ENCODE results near the gene PLK2.
A peak's percentile ranks its signal among the peaks of the same experiment; 100 is the strongest.

PLK2 gene

DNA sequence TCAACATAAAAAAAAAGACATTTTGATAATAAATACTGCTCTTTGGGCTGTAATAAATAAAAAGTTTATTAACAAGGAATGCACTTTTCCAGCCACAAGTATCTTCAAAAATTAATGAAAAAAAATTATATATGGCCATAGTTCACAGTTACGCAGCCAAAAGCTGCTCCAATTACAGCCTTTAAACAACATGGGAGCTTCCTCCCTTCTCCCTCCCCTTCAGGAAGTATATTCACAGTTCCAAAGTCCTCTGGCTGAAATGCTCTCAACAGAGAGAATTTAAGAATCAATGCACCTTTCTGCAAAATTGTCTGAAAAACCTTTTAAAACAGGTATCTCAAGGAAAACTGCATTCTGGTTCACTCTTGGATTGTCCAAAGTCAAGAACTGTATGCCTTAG, 5.9 kb downstream of the PLK2 start:
- no peak for DNase-seq
- intact Hi-C loops (cut with DNase I), result loop anchor here (10.0 kb wide), 2 partner anchors 209 to 569 kb away; no protein-coding TSS in a partner anchor

DNA sequence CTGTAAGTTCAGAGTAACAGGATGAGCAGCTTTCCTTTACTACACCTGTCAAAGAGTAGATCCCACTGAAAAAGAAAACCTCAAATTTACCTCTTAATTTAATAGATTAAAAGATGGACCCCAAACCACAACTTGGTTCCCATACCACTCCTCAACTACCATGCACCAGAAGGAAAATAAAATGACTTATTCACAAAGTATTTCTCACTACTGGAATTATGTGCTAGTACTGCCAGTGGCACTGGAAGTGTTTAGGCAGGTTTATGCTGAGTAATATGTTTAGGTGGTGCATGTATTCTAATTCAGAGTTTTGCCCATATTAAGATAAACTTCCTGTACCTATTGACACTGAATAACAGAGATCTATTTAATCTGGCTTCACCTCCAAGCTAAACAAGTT, 6.6 kb downstream of the PLK2 start:
- intact Hi-C loops (cut with DNase I), result loop anchor here (10.0 kb wide), 2 partner anchors 209 to 569 kb away; no protein-coding TSS in a partner anchor
- no peak for DNase-seq

DNA sequence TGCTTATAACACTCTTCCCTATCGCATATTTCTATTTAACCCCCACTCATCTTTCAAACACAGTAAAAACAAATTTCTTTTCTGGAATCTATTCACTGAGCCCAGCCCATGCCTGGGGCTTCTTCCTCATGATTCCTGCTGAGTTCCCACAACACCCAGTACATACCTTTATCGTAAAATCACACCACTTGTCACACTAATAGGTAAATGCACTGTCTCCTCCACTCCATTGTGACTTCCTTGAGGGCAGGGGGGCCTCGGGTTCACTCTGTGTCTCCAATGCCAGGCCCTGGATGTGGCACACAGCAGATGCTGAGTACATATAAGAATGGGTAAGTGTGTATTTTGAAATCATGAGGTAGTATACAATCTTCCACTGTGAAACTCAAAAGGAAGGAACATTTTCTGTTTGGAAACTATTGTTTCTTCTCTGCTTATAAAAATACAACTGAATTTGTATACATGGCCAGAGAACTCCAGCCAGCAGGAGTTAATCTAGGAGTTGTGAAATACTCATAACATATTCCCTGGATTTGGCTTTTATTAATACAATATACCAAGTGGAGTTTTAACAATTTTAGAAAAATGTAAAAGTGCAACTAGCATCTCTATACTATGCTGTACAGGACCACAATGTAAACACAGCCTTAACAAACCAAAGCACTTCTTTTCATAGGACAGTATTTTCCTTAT, 7.2 kb downstream of the PLK2 start:
- DNase-seq, result no peak
- intact Hi-C loops (cut with DNase I), result loop anchor here (10.0 kb wide), 2 partner anchors 208 to 568 kb away; no protein-coding TSS in a partner anchor

DNA sequence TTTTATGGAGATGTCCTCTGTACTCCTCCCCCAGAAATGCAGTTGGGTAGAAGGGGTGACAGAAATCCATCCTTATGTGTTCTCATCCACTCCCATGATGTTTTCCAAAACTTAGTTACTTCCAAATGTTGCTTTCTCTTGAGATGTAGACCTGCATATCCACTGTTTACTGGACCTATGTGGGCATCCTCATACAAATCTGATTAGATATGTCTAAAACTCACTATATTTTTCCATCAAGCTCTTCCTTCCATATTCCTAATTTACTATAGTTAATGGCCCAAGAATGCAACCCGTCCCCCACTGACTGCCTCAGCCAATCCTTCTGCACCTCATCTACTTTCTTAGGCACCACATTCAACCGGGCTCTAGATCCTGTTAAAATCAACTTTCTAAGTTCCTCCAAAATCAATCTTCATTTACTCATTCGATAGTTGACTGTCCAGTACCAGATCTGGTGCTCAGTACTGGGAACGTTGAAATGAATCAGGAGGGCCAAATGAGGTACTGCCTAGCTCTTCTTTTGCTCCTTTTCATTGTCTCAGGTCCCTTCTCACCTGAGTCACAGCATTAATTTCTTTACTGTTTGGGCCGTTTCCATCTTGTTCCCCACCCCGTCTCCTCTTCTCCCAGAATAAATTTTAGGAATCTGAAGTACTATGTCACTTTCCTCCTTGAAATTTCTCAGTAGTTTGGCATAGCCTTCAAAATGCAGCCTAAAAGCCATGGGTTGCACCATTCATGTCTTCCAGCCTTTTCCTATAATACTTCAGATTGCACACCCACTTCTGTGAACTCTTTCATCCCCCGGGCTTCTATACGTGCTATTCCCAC, 7.9 kb downstream of the PLK2 start:
- intact Hi-C loops (cut with DNase I), result loop anchor here (10.0 kb wide), 2 partner anchors 207 to 567 kb away; no protein-coding TSS in a partner anchor
- DNase-seq, result no peak

DNA sequence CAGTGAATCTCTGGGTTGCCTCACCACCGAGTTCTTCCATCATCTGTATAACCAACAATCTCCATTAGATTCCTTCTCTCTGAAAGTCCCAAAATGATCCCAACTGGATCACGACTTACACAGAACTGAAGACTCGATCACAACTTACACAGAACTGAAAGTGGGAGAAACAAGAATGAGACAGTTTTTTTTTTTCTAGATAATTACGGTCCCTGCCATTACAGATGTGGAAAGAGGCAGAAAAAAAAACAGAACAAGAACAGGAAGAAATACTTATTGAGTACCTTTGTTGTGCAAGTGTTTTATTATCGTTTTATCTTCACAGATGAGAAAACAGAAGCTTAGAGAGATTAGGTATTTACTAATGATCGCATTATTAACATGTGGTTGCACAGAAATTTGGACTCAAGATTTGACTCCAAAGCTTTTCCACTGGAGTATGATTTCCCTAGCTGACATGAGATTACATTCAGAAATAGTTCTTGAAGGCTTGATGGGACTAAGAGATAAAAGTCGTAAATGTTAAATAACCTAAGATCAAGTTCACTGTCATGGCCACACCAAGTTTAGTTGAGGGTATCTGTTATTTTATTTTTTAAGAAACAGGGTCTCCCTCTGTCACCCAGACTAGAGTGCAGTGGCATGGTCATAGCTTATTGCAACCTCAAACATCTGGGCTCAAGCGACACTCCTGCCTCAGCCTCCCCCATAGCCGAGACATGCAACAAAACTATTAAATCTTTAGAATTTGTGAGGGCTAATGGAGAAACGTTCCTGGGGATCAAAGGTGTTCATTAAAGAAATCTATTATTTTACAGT, 8.9 kb downstream of the PLK2 start:
- intact Hi-C loops (cut with DNase I), result loop anchor here (10.0 kb wide), 2 partner anchors 206 to 566 kb away; no protein-coding TSS in a partner anchor
- no peak for DNase-seq

DNA sequence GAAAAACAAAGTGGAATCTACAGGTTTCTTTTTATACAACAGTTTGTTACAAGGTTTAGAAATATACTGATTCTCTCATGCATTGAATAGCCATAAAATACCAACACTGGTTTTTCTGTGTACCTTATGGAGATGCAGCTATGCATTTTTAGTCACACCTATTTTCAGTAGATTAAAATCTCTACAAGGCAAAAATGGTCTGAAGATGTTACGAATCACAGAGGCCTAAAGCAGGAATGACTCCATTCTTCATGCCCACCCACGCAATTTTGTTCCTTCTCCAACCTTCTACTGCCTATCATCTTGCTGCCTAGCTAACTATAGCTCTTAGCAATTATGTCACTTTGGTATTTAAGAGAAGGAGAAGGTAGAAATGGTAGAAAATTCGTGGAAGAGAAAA, 9.9 kb downstream of the PLK2 start:
- intact Hi-C loops (cut with DNase I), result loop anchor here (10.0 kb wide), 2 partner anchors 205 to 565 kb away; no protein-coding TSS in a partner anchor
- DNase-seq, result peak in 16 of 42 donors; percentile 7 to 66 (median 43)

DNA sequence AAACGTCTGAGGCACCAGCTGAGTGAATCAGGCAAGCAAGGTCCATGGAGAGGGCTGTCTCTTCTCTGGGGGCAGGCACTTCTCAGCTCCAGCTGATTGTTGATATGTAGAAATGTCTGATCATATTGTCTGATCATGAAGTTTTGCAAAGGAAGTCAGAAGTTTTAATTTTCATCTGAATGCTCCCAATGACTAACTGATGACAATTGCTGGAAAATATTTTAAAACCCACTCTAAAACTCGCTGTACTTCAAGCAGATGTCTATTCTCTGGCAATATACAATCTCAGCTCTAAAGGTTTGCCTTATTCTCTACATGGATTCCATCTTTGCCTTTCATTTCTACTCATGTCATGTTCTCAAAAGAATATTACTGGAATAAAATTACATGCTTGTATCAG, 12.7 kb downstream of the PLK2 start:
- intact Hi-C loops (cut with DNase I), result no loop called here
- no peak for DNase-seq

DNA sequence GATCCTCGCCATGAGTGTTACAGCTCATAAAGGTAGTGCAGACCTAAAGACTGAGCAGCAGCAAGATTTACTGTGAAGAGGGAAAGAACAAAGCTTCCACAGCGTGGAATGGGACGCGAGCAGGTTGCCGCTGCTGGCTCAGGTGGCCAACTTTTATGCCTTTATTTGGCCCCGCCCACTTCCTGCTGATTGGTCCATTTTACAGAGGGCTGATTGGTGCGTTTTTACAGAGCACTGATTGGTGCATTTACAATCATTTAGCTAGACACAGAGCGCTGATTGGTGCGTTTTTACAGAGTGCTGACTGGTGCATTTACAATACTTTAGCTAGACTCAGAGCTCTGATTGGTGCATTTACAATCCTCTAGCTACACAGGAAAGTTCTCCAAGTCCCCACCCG, 13.9 kb downstream of the PLK2 start:
- intact Hi-C loops (cut with DNase I), result no loop called here
- no peak for DNase-seq

DNA sequence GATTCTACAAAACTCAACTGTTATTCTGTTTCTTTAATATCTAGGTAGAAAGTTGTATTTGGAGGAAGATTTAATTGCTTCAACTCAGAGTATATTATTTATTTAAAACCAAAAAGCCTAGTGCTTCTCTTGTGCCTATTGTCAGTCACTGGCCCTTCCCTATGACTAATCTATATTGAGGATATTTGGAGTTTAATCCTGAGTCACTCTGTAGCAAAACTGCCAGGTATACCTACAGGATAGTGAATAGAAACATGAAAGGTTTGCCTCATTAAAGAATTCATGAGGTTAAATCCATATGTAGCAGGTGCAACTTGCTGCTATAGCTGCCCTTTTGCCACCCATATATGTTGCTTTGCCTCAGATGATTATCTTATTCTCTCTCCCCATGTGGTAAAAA, 15.1 kb downstream of the PLK2 start:
- no peak for DNase-seq
- intact Hi-C loops (cut with DNase I), result no loop called here

DNA sequence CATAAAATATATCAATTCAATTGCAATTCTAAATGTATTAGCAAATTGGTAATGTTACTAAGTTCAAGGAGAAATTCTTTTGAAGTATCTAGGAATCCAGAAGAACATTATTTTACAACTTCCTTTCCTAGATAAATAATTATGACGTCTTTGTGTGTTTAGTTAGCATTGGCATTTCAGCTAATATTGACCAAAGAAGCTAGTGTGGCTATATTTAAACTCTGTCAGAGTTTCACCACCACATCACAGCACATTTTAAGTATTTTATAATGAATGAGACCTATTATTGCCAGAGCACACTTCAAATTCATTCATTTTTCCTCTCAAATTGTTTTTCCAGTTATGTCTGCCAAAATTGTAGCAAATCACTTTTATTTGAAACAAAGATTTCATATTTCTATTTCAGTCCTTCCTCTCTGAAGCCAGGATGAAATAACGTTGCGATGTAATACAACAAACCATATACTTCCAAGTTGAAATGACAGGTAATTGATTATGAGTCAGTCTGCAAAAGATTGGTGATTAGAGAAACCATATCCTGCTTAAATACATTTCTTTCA, 18.9 kb downstream of the PLK2 start:
- intact Hi-C loops (cut with DNase I), result no loop called here
- DNase-seq, result no peak

DNA sequence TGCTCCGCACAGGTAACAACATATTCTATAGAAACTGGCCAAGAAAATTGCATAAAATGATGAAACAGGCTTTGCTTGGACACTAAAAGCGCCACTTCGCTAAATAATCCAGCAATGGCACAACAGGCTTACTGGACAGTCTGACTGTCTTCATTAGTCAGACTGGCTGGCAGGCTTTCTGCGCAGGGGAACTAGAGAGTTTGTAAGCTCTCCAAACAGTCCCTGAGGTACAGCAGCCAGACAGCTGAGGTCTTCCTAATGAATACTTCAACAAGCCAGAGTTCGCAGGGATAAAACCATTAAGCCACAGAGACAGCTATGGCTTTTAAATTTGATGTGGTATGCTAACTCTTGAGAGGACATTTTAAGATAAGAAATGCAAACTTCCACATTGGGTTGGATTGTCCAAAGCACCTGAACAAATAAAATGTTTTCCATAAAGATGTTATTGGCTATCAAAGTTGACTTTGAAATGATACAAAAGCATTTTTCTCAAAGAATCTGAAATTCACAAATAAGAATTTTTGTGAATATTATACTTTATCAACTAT, 20.7 kb downstream of the PLK2 start:
- intact Hi-C loops (cut with DNase I), result no loop called here
- no peak for DNase-seq

DNA sequence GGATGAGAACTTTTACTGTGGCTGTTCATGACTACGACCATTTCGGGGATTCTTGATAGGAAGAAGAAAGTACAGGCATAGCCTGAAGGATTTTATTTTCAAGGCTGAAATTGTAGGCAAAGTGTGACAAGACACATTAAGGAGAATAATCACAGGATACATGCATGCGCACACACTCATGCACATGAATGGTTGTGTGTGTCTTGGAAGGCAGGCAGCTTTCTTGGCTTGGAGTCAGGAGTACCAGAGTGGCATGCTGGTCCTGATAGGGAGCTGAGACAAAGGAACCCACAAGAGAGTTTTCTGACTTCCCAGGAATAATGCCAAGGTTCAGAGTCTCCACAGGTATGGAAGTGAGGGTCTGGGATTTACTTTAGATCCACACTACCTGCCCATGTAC, 22.2 kb downstream of the PLK2 start:
- DNase-seq, result no peak
- intact Hi-C loops (cut with DNase I), result no loop called here

DNA sequence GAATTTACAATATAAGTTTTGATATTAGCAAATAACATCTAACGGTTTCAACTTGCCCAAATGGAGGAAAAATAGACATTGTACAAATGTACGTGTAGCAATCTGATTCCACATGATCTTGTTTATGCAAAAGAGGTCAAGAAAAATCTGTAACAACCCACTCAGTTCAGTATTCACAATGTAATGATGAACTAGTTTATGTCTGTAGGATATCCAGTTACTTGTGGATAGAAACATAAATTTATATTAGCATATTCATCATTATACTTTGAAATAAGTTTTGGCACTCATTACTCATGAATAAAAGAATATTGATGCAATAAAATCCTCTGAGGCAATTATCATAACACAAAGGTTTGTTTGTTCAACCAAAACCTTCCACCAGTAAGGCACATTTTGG, 28.1 kb downstream of the PLK2 start:
- no peak for DNase-seq
- intact Hi-C loops (cut with DNase I), result no loop called here

DNA sequence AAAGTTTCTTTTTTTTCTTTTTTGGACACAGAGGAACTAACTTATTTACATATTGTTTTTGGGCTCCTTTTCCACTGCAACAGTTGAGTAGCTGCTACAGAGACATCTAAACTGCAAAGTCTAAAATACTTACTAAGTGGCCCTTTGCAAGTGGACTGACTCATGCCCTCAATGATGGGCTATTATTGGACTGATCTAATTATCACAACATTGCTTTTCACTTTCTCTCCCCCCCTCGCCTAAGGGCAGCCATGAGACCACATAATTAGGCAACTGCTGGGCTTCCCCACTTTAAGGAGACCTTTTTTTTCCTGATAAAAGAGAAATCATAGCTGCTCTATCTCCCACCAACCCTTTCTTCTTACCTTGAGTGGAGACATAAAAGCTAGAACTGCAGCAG, 47.0 kb downstream of the PLK2 start:
- DNase-seq, result no peak
- intact Hi-C loops (cut with DNase I), result no loop called here

DNA sequence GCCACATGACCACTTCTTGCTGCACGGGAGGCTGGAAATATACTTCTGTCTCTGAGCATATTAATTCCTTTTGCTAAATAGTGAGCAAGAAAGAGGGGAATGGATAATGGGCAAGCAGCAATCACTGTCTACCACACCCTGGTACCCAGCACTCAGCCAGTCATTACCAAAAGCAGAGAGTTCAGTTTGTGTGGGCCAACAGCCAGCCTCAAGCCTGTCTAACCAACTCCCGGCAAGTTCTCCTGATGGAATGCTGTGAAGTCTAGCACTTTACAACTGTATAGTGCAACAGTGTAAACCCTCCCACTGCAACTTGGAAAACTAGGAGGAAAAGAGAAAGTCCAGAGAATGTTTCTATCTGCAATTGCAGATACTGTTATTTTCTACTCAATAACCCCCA, 47.8 kb downstream of the PLK2 start:
- DNase-seq, result no peak
- intact Hi-C loops (cut with DNase I), result no loop called here

DNA sequence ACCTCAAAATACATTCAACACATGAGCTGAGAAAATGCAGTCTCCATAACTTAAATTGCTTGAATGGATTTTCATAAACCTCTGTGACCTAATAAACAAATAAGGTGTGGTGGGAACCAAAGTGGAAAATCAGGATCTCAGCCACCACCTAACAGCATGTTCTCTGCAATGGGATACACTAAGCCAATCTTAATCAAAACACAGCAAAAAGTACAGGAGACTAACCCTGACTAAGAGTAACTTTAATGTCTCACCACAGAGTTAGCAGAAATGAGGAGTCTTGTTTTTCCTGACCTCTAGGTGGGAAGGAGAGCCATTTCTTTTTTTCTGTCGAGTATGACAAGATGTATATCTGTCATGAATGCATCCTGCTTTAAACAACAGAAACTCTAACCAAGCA, 48.5 kb downstream of the PLK2 start:
- intact Hi-C loops (cut with DNase I), result no loop called here
- DNase-seq, result no peak

DNA sequence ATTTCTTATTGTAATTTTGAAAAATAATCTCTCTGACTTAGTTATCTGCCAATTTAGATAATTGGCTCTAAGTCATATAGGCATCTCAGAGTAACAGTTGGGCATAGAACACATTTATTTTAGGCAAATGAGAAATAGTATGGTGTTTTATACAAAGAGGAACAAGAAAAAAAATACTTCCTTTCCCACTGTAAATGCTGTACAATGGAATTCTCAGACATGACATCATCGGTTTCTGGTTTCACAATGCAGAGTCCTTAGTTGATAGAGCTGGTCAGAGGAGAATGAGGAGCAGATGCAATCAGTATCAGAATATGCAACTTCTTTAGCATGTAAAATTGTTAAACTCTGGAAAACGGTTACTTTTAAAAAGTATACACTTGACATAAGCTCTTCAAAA, 49.4 kb downstream of the PLK2 start:
- intact Hi-C loops (cut with DNase I), result no loop called here
- DNase-seq, result no peak

DNA sequence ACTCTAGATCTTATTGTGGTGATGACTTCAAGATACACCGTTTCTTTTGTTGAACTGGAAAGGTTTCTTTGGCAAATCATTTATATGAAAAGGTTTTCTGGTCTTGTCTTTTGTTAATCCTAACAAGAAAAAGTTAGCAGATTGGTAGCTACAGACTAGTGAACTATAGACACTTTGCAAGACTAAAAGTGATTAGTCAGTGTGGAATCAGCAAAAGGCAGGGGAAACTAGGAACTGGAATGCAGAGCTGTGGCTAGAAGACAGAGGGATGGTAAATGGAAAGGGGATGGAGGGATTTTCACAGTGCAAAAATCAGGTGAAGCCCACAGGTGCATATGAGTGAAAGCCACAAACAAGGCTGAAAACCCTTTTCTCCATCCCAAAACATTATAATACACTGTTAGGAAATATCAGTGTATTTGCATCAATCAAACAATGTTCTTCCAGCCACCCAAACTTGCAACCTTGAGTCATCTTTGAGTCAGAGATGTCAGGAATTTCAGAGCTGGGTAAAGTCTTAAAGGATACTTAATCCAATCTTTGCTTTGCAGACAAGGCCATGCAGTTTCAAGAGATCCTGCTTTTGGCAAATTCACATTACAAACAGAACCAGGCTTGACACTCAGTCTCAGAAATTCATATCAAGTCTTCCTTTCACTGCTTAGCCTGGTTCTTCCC, 52.7 kb downstream of the PLK2 start:
- intact Hi-C loops (cut with DNase I), result no loop called here
- DNase-seq, result peak in 2 of 42 donors; percentile 21 to 38
